ENCODE results near the gene UBAP1.
"Not testable (repeated sequence)": the region's sequence is repeated elsewhere in the genome, so short reads cannot be mapped to it uniquely, and the experiment has no call there.

Gene UBAP1

DNA sequence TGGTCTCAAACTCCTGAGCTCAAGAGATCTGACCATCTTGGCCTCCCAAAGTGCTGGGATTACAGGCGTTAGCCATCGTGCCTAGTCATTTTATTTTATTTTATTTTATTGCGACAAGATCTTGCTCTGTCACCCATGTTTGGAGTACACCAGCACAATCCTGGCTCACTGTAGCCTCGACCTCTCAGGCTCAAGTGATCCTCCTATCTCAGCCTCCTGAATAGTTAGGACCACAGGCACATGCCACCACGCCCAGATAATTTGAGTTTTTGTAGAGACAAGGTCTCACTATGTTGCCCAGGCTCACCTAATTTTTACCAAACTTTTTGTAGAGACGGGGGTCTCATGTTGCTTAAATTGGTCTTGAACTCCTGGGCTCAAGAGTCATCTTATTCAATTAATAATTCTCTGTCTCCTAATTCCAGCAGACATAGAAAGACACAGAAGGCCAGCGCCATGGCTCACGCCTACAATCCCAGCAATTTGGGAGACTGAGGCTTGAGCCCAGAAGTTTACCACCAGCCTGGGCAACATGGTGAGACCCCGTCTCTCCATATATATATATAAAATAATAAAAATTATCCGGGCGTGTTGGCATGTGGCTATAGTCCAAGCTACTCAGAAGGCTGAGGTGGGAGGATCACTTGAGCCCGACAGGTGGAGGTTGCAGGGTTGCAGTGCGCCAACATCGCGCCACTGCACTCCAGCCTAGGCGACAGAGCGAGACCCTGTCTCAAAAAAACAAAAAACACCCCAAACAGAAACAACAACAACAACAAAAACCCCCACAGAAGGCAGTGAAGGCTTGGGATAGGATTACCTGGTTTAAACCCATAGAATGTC, 1.0 kb upstream of the UBAP1 start:
- in situ Hi-C loops (cut with MboI; ENCODE audit: low pct_unique_long_range_greater_than_20kb, low sequenced_read_pairs), result no loop called here
- no peak for DNase-seq

DNA sequence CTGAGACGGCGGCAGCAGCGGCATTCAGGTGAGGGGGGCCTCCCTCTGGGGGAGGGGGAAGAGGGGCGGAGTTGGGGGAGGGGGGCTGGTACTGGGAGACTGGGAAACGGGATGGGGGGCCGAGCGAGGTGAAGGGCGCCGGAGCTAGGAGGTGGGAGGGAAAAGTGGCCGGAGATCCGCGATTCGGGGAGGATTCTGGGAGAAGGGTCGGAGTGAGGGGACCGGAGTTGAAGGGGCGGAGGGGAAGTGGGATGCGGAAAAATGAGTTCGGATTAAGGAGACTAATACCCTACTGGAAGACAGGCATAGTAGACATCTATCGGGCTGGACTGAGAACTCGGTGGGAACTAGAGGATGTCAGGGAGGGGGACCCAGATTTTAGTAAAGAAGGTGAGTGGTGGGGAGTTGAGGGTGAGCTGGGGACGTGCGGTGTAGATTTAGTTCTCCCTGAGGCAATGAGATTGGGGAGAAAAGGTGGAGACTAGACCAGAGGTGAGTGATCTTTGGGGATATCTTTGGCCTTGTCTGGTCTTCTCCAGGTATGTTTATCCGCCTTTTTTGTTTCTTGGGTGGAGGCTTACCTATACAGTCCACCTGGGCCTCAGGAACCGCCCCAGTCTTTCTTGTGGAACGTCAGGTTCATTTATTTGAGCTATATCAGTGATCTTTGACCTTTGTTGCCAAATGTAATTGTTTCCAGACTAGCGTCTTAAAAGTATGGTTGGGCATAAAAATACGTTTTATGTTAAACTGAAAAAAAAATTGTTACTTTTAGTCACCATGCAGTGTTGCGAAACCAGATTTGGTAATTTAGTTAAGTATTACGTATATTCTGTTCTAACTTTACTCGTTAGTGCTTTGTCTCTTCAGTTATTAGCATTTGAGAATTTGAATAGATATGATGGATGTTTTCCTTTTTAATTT, 632 bp downstream of the UBAP1 start:
- DNase-seq, result peak; percentile 43
- in situ Hi-C loops (cut with MboI; ENCODE audit: low pct_unique_long_range_greater_than_20kb, low sequenced_read_pairs), result no loop called here

DNA sequence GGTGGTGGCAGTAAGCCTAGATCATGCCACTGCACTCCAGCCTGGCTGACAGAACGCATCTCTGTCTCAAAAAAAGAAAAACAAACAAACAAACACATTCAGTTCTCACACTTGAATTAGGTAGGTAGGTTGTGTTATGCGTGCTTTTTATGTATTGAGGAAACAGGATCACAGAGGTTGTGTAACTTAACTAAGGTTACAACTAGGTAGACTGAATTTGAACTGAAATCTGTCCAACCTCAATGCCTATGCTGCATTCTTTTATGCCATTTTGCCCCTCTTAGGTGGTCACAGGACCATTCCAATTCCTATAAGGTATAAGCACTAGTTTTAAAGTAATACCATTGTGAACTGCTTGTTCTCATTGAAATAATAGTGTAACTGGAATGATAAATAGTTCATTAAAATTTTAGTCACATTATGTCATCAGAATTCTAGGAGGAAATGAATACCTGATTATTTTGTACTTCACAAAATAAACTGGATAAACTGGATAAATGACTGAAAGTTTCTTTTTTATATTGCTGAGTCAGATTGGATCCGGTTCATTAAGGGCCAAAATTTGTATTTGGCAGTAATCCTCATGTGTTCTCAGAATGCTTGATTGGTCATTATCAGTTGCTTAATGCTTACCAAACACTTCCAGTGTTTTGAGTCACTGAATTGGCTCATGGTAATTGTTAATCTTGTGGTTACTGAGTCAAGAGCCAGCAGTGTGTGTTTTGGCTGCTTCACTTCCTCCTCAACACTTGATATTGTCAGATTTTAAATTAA, 7.1 kb downstream of the UBAP1 start:
- DNase-seq, result peak; percentile 57
- in situ Hi-C loops (cut with MboI; ENCODE audit: low pct_unique_long_range_greater_than_20kb, low sequenced_read_pairs), result no loop called here

GRCh38 chr9:34187891-34188240, 9.0 kb downstream of the UBAP1 start:
- no peak for DNase-seq
- in situ Hi-C loops (cut with MboI; ENCODE audit: low pct_unique_long_range_greater_than_20kb, low sequenced_read_pairs), result no loop called here

- no peak for DNase-seq
Observed at GRCh38 chr9:34190996-34191892, 12.4 kb downstream of the UBAP1 start.

GRCh38 chr9:34195143-34195542, 16.3 kb downstream of the UBAP1 start:
- in situ Hi-C loops (cut with MboI; ENCODE audit: low pct_unique_long_range_greater_than_20kb, low sequenced_read_pairs), result no loop called here
- no peak for DNase-seq

More at GRCh38 chr9:34190996-34191892, 12.4 kb downstream of the UBAP1 start:
- in situ Hi-C loops (cut with MboI; ENCODE audit: low pct_unique_long_range_greater_than_20kb, low sequenced_read_pairs), result no loop called here

DNA sequence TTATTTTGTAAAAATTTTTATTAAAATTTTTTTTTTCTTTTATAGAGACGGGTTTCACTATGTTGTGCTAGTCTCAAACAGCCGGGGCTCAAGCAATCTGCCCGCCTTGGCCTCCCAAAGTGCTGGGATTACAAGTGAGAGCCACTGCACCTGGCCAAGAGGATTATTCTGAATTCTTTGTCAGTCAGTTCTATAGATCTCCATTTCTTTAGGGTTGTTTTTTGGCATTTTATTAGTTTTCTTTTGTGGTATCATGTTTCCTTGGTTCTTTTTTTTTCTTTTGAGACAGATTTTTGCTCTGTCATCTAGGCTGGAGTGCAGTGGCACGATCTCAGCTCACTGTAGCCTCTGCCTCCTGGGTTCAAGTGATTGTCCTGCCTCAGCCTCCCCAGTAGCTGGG, 18.4 kb downstream of the UBAP1 start:
- DNase-seq; in situ Hi-C loops (cut with MboI; ENCODE audit: low pct_unique_long_range_greater_than_20kb, low sequenced_read_pairs): not testable (repeated sequence)

DNA sequence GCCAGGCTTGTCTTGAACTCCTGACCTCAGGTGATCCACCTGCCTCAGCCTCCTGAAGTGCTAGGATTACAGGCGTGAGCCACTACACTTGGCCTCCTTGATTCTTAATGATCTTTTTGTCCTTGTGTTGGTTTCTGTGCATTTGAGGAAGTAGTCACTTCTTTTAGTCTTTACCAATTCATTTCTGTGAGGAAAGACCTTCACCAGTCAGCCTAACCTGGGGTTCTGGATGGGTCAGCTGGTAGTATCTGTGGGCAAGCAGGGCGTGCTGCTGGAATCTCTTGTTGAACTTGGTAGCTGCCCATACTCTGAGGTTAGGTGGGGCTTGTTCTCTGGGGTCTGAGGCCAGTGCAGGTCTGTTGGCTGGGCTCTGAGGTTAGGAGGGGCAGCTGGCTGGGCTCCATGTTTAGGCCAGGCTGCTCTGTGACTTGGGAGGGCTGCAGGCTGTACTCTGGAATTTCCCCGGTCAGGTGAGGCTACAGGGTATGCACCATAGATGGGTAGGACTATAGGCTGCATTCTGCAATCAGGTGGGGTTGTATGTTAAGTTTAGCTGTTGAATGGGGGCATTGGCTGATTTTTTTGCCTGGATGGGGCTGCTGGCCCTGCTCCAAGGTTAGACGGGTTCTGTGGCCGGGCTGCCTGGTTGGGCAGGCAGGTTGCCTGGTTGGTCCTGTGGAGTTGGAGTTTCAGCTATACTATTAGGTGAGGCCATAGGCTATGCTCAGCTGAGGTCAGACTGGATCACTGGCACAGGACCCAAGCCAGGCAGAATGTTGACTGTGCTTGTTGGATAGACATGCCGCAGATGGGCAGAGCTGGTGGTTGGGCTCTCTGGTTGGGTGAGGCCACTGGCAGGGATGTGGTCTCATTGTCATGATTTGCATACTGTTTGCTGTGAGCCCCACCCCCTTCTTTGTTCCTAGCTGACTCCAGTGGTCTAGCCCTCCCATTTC, 19.2 kb downstream of the UBAP1 start:
- peak; percentile 25 for DNase-seq
- in situ Hi-C loops (cut with MboI; ENCODE audit: low pct_unique_long_range_greater_than_20kb, low sequenced_read_pairs), result no loop called here

DNA sequence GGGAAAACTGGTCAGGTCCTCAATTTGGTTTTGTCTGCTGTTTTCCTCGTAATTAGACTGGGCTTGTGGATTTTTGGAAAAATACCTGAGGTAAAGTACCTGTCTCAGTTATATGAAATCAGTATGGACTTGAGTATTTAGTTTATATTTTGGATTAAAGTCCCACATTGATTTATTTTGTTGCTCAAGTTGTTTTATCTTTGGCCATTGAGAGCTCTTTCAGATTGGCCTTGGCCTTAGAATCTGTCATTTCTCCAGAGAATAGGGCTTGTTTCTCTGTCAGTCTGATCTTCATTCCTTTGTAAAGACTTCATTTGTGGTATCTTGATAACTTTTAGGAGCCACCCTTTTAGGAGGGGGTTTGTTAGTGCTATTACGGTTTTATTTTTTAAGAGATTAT, 21.2 kb downstream of the UBAP1 start:
- in situ Hi-C loops (cut with MboI; ENCODE audit: low pct_unique_long_range_greater_than_20kb, low sequenced_read_pairs), result no loop called here
- no peak for DNase-seq

GRCh38 chr9:34203275-34203991, 24.6 kb downstream of the UBAP1 start:
- in situ Hi-C loops (cut with MboI; ENCODE audit: low pct_unique_long_range_greater_than_20kb, low sequenced_read_pairs), result no loop called here
- no peak for DNase-seq

DNA sequence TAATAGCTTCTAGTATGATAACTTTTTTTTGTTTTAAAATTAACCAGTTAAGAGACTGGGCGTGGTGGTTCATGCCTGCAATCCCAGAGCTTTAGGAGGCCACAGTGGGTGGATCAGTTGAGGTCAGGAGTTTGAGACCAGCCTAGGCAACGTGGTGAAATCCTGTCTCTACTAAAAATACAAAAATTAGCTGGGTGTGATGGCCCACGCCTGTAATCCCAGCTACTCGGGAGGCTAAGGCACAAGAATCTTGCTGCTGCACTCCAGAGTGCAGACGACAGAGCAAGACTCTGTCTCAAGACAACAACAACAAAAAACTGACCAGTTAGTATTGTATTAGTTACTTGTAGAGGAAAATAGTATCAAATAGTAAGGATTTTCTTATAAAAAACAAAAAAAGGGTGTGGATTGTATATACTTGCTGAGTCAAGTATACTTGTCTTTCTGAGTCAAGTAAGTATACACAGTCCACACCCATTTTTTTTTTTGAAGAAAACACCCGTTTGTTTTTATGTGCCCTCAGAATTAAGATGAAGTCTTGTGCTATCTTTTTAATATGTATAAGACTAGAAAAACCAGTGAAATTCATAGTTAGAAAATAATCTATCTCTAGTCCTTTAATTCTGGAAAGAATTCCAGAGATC, 25.3 kb downstream of the UBAP1 start:
- in situ Hi-C loops (cut with MboI; ENCODE audit: low pct_unique_long_range_greater_than_20kb, low sequenced_read_pairs), result no loop called here
- DNase-seq, result no peak

DNA sequence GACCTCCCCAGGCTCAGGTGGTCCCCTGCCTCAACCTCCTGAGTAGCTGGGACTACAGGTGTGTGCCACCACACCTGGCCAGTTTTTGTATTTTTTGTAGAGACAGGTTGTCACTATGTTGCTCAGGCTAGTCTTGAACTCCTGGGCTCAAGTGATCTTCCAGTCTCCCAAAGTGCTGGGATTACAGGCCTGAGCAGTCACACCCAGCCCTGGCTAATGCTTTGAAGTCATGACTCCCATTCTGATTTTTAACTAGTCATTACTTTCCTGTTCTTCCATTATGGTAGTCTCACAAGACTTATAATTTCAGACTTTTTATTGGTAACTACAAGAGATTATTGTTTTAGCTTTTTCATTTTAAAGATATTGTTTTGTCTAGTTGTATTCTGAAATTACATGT, 26.3 kb downstream of the UBAP1 start:
- no peak for DNase-seq

GRCh38 chr9:34206561-34206960, 27.7 kb downstream of the UBAP1 start:
- DNase-seq, result no peak
- in situ Hi-C loops (cut with MboI; ENCODE audit: low pct_unique_long_range_greater_than_20kb, low sequenced_read_pairs), result no loop called here

More for the DNA sequence above, 26.3 kb downstream of the UBAP1 start:
- in situ Hi-C loops (cut with MboI; ENCODE audit: low pct_unique_long_range_greater_than_20kb, low sequenced_read_pairs), result no loop called here

DNA sequence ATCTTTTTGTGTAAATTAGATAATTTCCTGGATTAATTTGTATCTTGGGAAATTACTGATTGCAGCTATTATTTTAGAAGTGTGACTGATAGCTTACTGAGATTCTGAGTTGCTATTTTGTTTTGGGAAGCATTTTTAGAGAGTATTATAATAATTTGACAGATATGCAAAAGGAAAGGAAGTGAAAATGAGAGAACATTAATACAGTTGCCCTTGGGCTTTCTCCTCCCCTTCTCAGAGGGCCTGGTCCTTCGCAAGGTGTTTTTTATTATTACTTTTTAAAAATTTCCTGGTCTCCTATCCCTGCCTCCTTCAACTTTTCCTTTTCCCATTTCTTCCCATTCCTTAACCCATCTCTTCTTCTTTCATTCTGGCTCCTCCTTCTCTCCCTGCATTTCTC, 32.6 kb downstream of the UBAP1 start:
- in situ Hi-C loops (cut with MboI; ENCODE audit: low pct_unique_long_range_greater_than_20kb, low sequenced_read_pairs), result no loop called here

GRCh38 chr9:34214354-34215000, 35.6 kb downstream of the UBAP1 start:
- in situ Hi-C loops (cut with MboI; ENCODE audit: low pct_unique_long_range_greater_than_20kb, low sequenced_read_pairs); DNase-seq: not testable (repeated sequence)

More for the DNA sequence above, 32.6 kb downstream of the UBAP1 start:
- no peak for DNase-seq

DNA sequence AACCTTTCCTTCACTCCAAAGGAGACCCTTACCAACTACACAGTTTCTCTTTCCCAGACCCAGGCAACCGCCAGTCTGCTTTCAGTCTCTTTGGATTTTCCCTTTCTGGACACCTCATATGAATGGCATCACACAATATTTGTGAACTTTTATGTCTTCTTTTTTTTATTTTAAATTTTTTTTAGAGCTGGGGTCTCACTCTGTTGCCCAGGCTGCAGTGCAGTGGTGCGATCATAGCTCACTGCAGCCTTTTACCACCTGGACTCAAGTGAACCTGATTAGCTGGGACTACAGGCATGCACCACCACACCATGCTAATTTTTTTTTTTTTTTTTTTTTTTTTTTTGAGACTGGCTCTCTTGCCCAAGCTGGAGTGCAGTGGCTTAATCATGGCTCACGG, 37.5 kb downstream of the UBAP1 start:
- no peak for DNase-seq
- in situ Hi-C loops (cut with MboI; ENCODE audit: low pct_unique_long_range_greater_than_20kb, low sequenced_read_pairs), result no loop called here
